Sigmoid colon (tissue), 4 donors: ENCODE data around the gene GPATCH4.

Source experiments
- POLR2A ChIP-seq, 2 donors: fragments of 450-650 bp; IDR thresholded peaks; one replicate each; pipeline ENCODE4 v1.6.1; 2016; ENCODE audit warnings: antibody characterized with exemption in 2 of 2, mild to moderate bottlenecking in 2 of 2, moderate library complexity in 2 of 2
- POLR2AphosphoS5 ChIP-seq, 4 donors: sonication (generic); formaldehyde crosslinking; IDR thresholded peaks; one replicate each; pipeline ENCODE4 v1.6.1; 2017; ENCODE audit warnings: antibody characterized with exemption in 4 of 4
- TF ChIP-seq, protein P1 (sequence below), 4 experiments: fragments of 450-650 bp in 3 of 4; fragments of 200-600 bp in 1 of 4; IDR thresholded peaks; one replicate each; pipeline ENCODE4 v1.5.1; 2016 to 2019; ENCODE audit warnings: antibody characterized with exemption in 4 of 4, mild to moderate bottlenecking in 3 of 4, moderate library complexity in 2 of 4

DNA sequence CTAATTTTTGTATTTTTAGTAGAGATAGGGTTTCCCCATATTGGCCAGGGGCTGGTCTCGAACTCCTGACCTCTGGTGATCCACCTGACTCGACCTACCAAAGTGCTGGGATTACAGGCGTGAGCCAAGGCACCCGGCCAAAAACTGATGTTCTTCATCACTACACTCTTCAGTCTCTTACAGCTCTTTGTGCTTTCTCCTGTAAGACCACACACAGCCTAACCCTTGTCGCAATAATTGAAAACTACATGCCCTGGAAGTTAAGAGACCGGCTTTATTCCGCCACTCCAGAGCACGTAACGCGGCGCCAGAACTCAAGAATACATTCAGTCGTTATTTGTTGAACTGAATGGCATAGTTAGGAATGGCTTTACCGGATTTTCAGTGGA, 552 bp downstream of the GPATCH4 start:
- TF ChIP-seq, protein P1, sequence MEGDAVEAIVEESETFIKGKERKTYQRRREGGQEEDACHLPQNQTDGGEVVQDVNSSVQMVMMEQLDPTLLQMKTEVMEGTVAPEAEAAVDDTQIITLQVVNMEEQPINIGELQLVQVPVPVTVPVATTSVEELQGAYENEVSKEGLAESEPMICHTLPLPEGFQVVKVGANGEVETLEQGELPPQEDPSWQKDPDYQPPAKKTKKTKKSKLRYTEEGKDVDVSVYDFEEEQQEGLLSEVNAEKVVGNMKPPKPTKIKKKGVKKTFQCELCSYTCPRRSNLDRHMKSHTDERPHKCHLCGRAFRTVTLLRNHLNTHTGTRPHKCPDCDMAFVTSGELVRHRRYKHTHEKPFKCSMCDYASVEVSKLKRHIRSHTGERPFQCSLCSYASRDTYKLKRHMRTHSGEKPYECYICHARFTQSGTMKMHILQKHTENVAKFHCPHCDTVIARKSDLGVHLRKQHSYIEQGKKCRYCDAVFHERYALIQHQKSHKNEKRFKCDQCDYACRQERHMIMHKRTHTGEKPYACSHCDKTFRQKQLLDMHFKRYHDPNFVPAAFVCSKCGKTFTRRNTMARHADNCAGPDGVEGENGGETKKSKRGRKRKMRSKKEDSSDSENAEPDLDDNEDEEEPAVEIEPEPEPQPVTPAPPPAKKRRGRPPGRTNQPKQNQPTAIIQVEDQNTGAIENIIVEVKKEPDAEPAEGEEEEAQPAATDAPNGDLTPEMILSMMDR (IDR thresholded peaks at IDR 0.05) = no peak
- no peak for TF ChIP-seq POLR2A (IDR thresholded peaks at IDR 0.05)
- TF ChIP-seq POLR2AphosphoS5 (IDR thresholded peaks at IDR 0.05) = no peak
